Measurements from ENCODE around the gene GUCY1A2. TPM values are rescaled to one million over a fixed set of nuclear protein-coding genes. Genes with fewer than 3 reads are reported as not detected.

Gene GUCY1A2
- total and polyA plus RNA-seq, 11 donors = 0.93 to 14.1 (median 10.1) TPM

GRCh38 chr11:107040433-107041087 lies 22.3 kb upstream of the GUCY1A2 start:
- no peaks in the 10 kb centered on the region for H3K4me1 ChIP-seq
- peaks cover 0 to 16% (median 0%) of the 10 kb centered on the region in 12 donors for H3K9me3 ChIP-seq
- ATAC-seq (no peak), DNase-seq (no peak)
- TF ChIP-seq CTCF (IDR thresholded peaks at IDR 0.05) = no peak
- TF ChIP-seq POLR2A (IDR thresholded peaks at IDR 0.05) = no peak
- no peak overlapping the region for H3K4me3 ChIP-seq
- intact Hi-C loops (cut with DNase I) = no loop called here
- H3K36me3 ChIP-seq = no peaks in the 10 kb centered on the region
- no peak overlapping the region for H3K27ac ChIP-seq
- WGBS, 4 donors = 50 to 71% (median 61%) methylated on average over 2 of the region's 2 CpGs
- H3K27me3 ChIP-seq = no peaks in the 10 kb centered on the region

GRCh38 chr11:107025673-107026072 lies 7.4 kb upstream of the GUCY1A2 start:
- no peaks in the 10 kb centered on the region for H3K4me1 ChIP-seq
- DNase-seq (no peak), ATAC-seq (no peak)
- no peaks in the 10 kb centered on the region for H3K9me3 ChIP-seq
- H3K4me3 ChIP-seq = no peak overlapping the region
- no peaks in the 10 kb centered on the region for H3K36me3 ChIP-seq
- H3K27ac ChIP-seq = no peak overlapping the region
- intact Hi-C loops (cut with DNase I) = no loop called here
- no peak for TF ChIP-seq CTCF (IDR thresholded peaks at IDR 0.05)
- no peak for TF ChIP-seq POLR2A (IDR thresholded peaks at IDR 0.05)
- peaks cover 0 to 16% (median 2%) of the 10 kb centered on the region in 9 donors for H3K27me3 ChIP-seq

GRCh38 chr11:107020594-107020993 lies 2.3 kb upstream of the GUCY1A2 start:
- DNase-seq = no peak
- Histone ChIP-seq H3K4me3 (no peak overlapping the region), H3K9me3 (no peaks in the 10 kb centered on the region), H3K4me1 (peaks cover 0 to 24% (median 5%) of the 10 kb centered on the region in 12 donors), H3K27me3 (peaks cover 0 to 45% (median 18%) of the 10 kb centered on the region in 9 donors), H3K36me3 (no peaks in the 10 kb centered on the region), H3K27ac (no peak overlapping the region)
- TF ChIP-seq CTCF (IDR thresholded peaks at IDR 0.05) (no peak), POLR2A (IDR thresholded peaks at IDR 0.05) (no peak)
- WGBS, 4 donors = 77 to 85% (median 78%) methylated on average over 2 of the region's 2 CpGs
- intact Hi-C loops (cut with DNase I) = loop anchor here in 2 of 10 donors (5.0 kb wide), 2 partner anchors 298 to 308 kb away; no protein-coding TSS in a partner anchor
- no peak for ATAC-seq

GRCh38 chr11:107018902-107019493 lies 722 bp upstream of the GUCY1A2 start:
- intact Hi-C loops (cut with DNase I) = loop anchor here in 5 of 10 donors (2.0 to 5.0 kb wide), 3 partner anchors 296 to 302 kb away; no protein-coding TSS in a partner anchor
- H3K27ac ChIP-seq = peak overlapping the region in 8 of 12 donors; percentile 7 to 61 (median 46)
- WGBS, 4 donors = 1 to 5% (median 2%) methylated on average over 20 to 36 of the region's 36 CpGs
- peaks cover 0 to 24% (median 5%) of the 10 kb centered on the region in 12 donors for H3K4me1 ChIP-seq
- H3K4me3 ChIP-seq = peak overlapping the region; percentile 2 to 67 (median 54)
- H3K27me3 ChIP-seq = peaks cover 0 to 51% (median 18%) of the 10 kb centered on the region in 9 donors
- ATAC-seq (peak; percentile 83 to 91 (median 88)), DNase-seq (peak; percentile 51 to 75 (median 58))
- no peak for TF ChIP-seq POLR2A (IDR thresholded peaks at IDR 0.05)
- TF ChIP-seq CTCF (IDR thresholded peaks at IDR 0.05) = no peak
- no peaks in the 10 kb centered on the region for H3K9me3 ChIP-seq
- no peaks in the 10 kb centered on the region for H3K36me3 ChIP-seq
